ENCODE data around the gene ACY1. TPM values are rescaled to one million over a fixed set of nuclear protein-coding genes. Genes with fewer than 3 reads are reported as not detected.
A peak's percentile ranks its signal among the peaks of the same experiment; 100 is the strongest.

Gene ACY1
- total RNA-seq, 4 donors from 2014 or later = 31.2 to 49.3 (median 36.8) TPM

DNA sequence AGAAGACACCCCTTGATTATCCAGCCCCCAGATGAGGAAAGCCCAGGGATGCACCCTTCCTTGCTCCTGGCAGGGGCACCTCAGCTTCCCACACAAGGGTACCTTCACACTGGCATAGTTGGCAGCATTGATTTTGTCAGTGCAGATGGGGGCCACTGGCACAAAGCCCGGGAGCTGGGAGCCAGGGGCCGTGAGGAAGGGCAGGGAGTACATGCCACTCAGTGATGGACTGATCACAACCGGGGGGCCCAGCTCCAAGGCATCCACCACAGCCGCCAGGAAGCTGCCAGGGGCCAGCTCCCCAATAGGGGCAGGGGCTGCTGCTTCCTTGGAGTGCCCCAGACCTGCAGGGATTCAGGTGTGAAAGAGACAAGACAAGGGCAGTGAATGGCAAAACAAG lies 13.5 kb upstream of the ACY1 start:
- 83% methylated on average over 2 of the region's 4 CpGs for WGBS
- no peak overlapping the region for H3K4me3 ChIP-seq
- peaks cover 76% of the 10 kb centered on the region for H3K4me1 ChIP-seq
- H3K36me3 ChIP-seq = no peaks in the 10 kb centered on the region
- no peak for DNase-seq (ENCODE audit: low spot score in 2 of 2)
- no peaks in the 10 kb centered on the region for H3K27me3 ChIP-seq
- no peak overlapping the region for H3K27ac ChIP-seq
- no peaks in the 10 kb centered on the region for H3K9me3 ChIP-seq
- no peak for TF ChIP-seq POLR2AphosphoS5 (IDR thresholded peaks at IDR 0.05)
- TF ChIP-seq EP300 (IDR thresholded peaks at IDR 0.05) = no peak
- TF ChIP-seq POLR2A (IDR thresholded peaks at IDR 0.05) = no peak

DNA sequence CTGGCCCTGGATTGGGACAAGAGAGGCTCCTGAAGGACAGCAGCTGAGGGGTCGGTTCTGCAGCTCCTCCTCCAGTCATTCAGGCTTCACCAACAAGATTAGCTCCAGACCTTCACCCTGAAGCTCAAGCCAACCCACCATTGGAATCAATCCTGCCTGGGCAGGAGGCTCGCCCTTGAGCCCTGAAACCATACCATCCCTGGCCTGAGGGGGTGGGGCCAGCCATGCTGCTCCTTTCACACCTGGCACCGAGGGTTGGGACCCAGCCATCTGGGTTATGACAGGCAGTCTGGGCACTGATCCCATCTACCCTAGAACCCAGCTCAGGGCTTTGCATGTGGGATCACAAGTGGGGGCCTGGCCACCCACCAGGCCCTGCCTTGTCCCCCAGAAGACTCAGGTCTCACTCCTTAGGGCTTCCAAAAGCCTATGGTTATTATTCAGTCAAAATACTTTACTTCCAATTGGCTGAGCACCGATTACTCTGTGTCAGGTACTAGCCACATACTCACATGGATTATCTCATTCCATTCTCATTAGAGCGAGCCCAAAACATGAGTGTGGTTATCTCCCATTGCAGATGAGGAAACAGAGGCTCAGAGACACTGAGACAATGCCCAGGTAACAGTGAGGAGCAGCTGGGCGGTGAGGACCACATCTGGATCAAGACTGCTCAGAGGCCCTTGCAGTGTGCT lies 12.6 kb upstream of the ACY1 start:
- peaks cover 81% of the 10 kb centered on the region for H3K4me1 ChIP-seq
- no peak for DNase-seq (ENCODE audit: low spot score in 2 of 2)
- H3K4me3 ChIP-seq = no peak overlapping the region
- TF ChIP-seq POLR2A (IDR thresholded peaks at IDR 0.05) = no peak
- TF ChIP-seq EP300 (IDR thresholded peaks at IDR 0.05) = no peak
- TF ChIP-seq, protein P1, sequence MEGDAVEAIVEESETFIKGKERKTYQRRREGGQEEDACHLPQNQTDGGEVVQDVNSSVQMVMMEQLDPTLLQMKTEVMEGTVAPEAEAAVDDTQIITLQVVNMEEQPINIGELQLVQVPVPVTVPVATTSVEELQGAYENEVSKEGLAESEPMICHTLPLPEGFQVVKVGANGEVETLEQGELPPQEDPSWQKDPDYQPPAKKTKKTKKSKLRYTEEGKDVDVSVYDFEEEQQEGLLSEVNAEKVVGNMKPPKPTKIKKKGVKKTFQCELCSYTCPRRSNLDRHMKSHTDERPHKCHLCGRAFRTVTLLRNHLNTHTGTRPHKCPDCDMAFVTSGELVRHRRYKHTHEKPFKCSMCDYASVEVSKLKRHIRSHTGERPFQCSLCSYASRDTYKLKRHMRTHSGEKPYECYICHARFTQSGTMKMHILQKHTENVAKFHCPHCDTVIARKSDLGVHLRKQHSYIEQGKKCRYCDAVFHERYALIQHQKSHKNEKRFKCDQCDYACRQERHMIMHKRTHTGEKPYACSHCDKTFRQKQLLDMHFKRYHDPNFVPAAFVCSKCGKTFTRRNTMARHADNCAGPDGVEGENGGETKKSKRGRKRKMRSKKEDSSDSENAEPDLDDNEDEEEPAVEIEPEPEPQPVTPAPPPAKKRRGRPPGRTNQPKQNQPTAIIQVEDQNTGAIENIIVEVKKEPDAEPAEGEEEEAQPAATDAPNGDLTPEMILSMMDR (IDR thresholded peaks at IDR 0.05) = no peak
- TF ChIP-seq POLR2AphosphoS5 (IDR thresholded peaks at IDR 0.05) = no peak
- H3K27me3 ChIP-seq = no peaks in the 10 kb centered on the region
- H3K27ac ChIP-seq = no peak overlapping the region
- WGBS = 63% methylated on average over 4 of the region's 6 CpGs
- no peaks in the 10 kb centered on the region for H3K36me3 ChIP-seq
- H3K9me3 ChIP-seq = no peaks in the 10 kb centered on the region

DNA sequence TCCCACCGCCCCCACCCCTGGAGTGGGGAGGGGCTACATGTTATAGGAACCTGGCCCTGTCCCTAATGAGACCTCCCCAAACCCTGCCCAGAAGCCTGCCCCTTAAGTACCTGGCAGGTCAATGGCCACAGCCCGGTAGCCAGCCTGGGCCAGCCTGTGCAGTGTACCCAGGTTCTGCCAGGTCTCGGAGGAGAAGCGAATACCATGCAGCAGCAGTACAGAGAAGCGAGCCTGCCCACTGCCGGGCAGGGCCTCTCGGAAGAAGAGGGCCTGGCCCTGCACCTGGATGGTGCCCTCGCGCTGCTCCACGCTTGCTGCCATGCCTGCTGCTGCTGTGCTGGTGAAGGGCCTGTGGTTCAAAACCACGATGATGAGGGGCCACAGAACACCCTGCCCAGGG lies 12.0 kb upstream of the ACY1 start:
- H3K27ac ChIP-seq = no peak overlapping the region
- DNase-seq (ENCODE audit: low spot score in 2 of 2) = no peak
- peaks cover 80% of the 10 kb centered on the region for H3K4me1 ChIP-seq
- TF ChIP-seq EP300 (IDR thresholded peaks at IDR 0.05) = no peak
- no peak for TF ChIP-seq POLR2A (IDR thresholded peaks at IDR 0.05)
- TF ChIP-seq, protein P1 (IDR thresholded peaks at IDR 0.05) = no peak
- no peak for TF ChIP-seq POLR2AphosphoS5 (IDR thresholded peaks at IDR 0.05)
- no peaks in the 10 kb centered on the region for H3K36me3 ChIP-seq
- no peak overlapping the region for H3K4me3 ChIP-seq
- no peaks in the 10 kb centered on the region for H3K9me3 ChIP-seq
- no peaks in the 10 kb centered on the region for H3K27me3 ChIP-seq
- WGBS = 83% methylated on average over 3 of the region's 11 CpGs

DNA sequence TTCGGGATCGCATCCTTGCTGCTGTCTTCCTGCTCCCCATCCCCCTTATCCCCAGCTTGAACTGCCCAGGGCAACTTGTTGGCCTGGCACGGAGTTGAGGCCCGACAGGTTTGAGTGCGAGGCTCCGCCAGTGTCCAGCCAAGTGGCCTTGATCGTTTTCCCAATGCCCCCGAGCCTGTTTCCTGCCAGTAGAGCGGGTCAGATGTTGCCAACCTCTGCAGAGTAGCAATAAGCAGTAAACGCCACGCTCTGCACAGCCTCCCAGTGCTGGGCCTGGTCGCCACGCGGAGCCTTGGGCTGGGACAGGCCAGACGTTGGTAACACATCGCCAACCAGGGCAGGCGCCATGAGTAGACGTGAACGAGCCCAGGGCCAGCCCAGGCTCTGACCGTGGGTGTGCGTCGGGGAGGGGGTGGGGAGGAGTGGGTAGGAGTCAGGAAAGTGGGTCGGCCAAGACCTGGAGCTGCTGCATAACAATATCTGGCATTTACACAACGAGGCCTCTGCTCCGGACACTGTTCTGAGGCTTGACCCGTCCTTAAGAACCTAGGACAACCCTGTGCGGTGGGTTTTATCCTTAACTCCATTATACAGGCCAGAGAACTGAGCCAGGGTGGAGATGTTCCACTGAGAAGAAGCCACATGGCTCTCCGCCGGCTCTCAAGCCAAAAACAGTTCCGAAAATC lies 8.9 kb upstream of the ACY1 start:
- peak overlapping the region; percentile 79 for H3K27ac ChIP-seq
- H3K9me3 ChIP-seq = no peaks in the 10 kb centered on the region
- no peaks in the 10 kb centered on the region for H3K36me3 ChIP-seq
- peak overlapping the region; percentile 56 for H3K4me3 ChIP-seq
- TF ChIP-seq EP300 (IDR thresholded peaks at IDR 0.05) = no peak
- TF ChIP-seq POLR2A (IDR thresholded peaks at IDR 0.05) = no peak
- TF ChIP-seq POLR2AphosphoS5 (IDR thresholded peaks at IDR 0.05) = no peak
- TF ChIP-seq, protein P1 (IDR thresholded peaks at IDR 0.05) = no peak
- no peak for DNase-seq (ENCODE audit: low spot score in 2 of 2)
- WGBS = 4% methylated on average over 14 of the region's 30 CpGs
- peaks cover 72% of the 10 kb centered on the region for H3K4me1 ChIP-seq
- H3K27me3 ChIP-seq = no peaks in the 10 kb centered on the region

DNA sequence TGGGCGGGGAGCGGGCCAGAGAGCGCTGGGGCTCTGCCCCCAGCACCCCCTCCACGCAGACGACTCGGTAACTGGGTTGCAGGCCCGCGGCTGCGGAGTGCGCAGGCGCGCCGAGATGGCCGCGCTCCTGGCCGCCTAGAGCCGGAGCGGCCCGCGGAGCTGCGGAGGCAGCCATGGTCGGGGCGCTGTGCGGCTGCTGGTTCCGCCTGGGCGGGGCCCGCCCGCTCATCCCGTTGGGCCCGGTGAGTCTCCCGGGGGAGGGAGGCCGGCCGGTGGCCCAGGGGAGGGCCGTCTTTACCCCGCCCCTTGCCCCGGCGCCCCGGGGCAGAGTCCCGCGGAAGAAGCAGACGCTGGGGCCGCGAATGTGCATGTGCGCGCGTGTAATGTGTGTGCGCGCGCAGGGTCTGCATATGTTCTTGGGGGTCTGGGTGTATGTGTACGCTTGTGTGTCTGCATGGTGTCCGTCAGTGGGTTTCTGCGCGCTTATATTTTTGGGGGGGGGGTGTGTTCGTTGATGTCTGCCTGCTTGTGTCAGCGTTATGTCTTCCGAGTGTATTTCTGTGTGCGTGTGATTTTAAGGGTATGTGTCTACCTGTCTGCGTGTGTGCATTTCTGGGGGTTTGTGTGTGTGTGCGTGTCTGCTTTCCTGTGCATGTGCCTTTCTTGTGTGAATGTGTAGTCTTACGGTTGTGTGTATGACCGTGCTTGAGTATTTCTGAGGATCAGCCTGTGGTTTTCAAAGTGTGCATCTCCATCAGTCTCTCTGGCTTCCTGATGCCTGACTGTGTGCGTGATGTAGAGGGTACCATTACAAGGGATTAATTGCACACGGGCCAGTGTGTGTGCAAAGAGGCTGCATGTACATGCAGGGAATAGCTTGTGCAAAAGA lies 8.1 kb upstream of the ACY1 start, which contains the start of gene ABHD14A:
Gene ABHD14A, plus strand, starts transcription at position 102 of the 889 bp plus-strand sequence. Its CDS starts 72 bp downstream, at position 174.
- Histone ChIP-seq H3K4me1 (peaks cover 67% of the 10 kb centered on the region), H3K9me3 (no peaks in the 10 kb centered on the region), H3K27me3 (no peaks in the 10 kb centered on the region), H3K36me3 (peaks cover 1% of the 10 kb centered on the region), H3K27ac (peak within 1 kb of the TSS; percentile 79), H3K4me3 (peak within 1 kb of the TSS; percentile 56)
- 1% methylated on average over 9 of the region's 63 CpGs for WGBS
- TF ChIP-seq POLR2AphosphoS5 (IDR thresholded peaks at IDR 0.05) (no peak), EP300 (IDR thresholded peaks at IDR 0.05) (no peak), POLR2A (IDR thresholded peaks at IDR 0.05) (peak; percentile 1 to 25)
- TF ChIP-seq, protein P1 (IDR thresholded peaks at IDR 0.05) = no peak
- DNase-seq (ENCODE audit: low spot score in 2 of 2) = no peak

Measured in suprapubic skin (tissue), 4 donors.